Stimulated activated CD4-positive, alpha-beta T cell treated with anti-CD3 and anti-CD28 coated beads, Interleukin-12 subunit alpha, Interleukin-12 subunit beta, amount 100 ng/mL, for 24 hours (primary cell): ENCODE measurements around the gene KCNAB1.

Source experiments
- DNase-seq, 2 experiments: peaks; one replicate each; pipeline ENCODE4 v3.0.0-alpha.2; 2020; ENCODE audit warnings: low read depth in 2 of 2

Gene KCNAB1

GRCh38 chr3:156317462-156318074, 197.2 kb downstream of the KCNAB1 start:
- DNase-seq = no peak

DNA sequence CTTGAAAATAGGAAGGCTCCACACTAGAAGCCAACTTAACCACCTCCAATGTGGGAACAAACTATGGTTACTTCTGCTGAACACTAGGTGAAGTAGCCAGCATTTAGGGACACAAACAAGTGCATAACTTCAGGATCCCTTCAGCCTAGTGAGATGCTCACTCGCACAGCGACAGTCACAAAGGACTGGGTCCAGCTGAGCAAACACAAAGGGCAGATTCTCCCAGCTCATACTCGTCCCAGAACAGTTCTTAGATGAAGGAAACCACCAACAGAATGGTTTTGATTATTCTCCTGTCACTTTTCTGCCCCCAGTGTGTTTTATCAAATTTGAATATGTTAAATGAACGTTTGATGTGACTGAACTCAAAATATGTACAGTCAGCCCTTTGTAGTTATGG, 201.6 kb downstream of the KCNAB1 start:
- no peak for DNase-seq

- no peak for DNase-seq
Observed at GRCh38 chr3:156323466-156323865, 203.1 kb downstream of the KCNAB1 start.

- no peak for DNase-seq
Observed at GRCh38 chr3:156330415-156330814, 210.0 kb downstream of the KCNAB1 start.

DNA sequence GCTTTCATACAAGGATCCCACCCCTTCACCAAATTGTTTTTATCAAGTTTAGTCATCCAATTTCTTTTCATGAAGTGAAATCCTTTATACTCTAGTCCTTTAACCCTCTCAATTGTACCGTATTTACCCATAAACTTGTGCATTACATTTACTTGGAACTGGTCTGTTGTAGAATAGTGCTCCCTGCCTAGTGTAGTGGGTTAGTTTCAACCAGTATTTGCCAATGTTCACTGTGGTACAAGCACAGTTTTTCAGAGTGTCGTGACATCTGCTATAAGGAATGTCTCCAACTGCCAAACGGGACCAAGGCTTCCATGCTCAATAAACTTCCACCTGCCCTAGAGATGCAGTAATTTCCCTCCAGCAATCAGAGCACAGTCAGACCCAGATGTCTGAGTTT, 211.9 kb downstream of the KCNAB1 start:
- no peak for DNase-seq

DNA sequence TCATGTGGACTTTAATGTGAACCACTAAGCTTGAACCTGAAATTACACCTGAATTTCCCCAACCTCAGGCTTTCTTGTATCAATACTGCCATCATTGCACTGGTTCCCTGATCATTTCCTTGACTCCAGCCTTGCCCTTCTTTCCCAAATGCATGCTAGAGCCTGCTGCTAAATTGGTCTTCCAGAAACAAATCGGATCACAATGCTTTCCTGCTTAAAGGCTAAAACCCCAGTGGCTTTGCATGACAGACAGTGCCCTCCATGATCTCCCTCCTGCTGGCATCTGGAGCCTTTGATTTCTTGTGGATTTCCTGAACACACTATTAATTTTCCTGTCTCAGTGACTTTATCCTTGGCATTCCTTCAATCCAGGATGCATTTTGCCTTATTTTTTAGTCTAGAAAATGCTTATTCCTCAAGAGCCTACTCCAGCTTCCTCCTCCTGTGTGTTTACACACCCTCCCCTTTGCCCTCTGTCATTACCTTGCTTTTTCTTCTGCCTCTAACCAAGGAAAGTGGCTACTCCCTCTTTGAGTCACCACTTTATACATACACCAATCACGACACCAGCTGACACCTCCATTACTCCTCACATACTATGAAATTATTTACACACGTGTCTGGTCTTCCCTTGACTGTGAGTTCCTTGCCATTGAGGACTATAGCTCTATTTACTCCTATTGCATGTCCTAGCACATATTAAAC, 214.6 kb downstream of the KCNAB1 start:
- no peak for DNase-seq

DNA sequence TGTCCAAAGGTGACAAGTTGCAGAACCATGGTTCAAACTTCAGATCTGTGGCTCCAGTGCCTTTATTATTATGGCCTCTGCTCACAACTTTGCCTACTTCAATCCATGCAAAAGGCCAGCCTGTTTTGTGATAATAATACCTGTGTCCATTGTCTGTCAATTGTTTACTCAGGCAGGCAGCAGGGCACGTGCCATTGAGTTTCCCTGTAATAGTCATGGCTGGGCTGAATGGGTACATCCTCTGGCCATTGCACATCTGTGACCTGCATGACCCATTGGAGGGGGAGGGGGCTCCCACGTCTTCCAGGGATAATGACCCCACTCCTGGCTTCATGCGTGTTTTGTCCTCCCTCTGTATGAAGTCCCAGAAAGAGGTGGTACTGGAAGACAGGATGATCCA, 219.1 kb downstream of the KCNAB1 start:
- no peak for DNase-seq

DNA sequence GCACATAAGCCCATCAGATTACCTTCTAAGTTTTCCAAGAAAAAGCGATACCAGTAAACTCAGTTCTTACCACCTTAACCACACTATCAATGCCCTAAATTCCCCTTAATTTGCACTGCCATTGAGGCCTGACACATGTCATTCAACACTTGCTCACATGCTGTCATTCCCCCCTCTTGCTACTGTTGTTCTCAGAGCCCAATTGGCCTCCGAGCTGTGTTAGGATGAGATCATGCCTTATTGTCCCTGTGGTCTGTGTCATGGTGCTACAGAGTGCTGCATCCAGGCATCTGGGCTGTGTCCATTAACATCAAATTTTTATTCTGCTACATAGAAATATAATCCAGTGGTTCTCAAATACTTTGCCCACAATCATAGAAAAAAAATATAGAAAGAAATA, 221.0 kb downstream of the KCNAB1 start:
- DNase-seq = no peak

- DNase-seq = no peak
Observed at GRCh38 chr3:156341831-156342416, 221.5 kb downstream of the KCNAB1 start.

DNA sequence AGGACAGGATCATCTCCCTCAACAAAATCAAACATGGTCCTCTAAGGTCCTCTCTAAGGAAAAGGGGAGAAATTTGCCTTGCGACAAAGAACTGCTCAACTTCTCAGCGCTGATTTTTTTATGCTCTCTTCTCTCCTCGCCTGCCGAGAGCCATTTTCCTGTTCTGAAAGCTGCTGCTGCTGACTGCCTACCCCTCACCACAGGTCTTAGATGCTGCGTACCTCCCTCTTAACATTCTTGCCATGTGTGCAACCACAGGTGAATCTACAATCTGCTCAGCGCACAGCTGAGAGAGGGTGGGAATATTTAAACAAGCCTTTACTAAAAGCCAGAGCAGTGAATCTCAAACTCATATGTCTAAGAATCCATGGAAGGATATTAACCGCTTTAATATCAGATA, 223.8 kb downstream of the KCNAB1 start:
- DNase-seq = no peak

- no peak for DNase-seq
Observed at GRCh38 chr3:156349111-156349510, 228.7 kb downstream of the KCNAB1 start.

DNA sequence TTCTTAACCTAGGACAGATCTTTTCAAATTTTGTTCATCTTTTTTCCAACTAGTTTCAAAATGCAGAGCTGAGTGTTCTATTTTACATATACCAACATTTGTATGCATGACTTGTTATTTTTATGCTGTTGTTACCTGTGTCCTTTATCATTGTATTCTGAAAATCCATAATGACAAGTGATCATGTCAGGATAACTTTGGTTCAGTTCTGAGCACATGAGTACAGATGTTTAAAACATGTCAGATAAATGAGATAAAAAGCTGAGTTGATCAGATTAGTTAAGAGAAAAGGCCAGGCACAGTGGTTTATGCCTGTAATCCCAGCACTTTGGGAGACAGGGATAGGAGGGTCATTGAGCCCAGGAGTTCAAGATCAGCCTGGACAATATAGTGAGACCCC, 229.6 kb downstream of the KCNAB1 start:
- no peak for DNase-seq

DNA sequence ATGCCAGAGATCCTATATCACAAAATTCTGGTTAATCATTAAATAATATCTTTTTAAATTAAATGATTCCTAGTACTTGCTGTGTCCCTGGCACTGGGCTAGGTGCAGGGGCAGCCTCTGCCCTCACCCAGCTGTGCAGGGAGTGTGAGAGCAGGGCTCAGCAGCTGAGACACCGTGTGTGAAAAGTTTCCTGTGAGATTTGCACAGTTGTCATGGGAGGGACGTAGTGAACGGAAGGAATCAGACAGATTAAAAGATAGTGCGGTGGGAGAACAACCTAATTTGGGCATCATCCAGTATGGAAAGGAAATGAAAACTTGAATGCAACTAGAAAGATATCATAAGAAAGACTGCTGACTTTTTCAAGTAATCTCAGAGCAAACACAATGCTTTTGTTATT, 230.4 kb downstream of the KCNAB1 start:
- DNase-seq = no peak

- DNase-seq = no peak
Observed at GRCh38 chr3:156351783-156352182, 231.4 kb downstream of the KCNAB1 start.

- no peak for DNase-seq
Observed at GRCh38 chr3:156352728-156353127, 232.3 kb downstream of the KCNAB1 start.

- DNase-seq = no peak
Observed at GRCh38 chr3:156353563-156353962, 233.2 kb downstream of the KCNAB1 start.

GRCh38 chr3:156356537-156357363, 236.4 kb downstream of the KCNAB1 start:
- DNase-seq = no peak

DNA sequence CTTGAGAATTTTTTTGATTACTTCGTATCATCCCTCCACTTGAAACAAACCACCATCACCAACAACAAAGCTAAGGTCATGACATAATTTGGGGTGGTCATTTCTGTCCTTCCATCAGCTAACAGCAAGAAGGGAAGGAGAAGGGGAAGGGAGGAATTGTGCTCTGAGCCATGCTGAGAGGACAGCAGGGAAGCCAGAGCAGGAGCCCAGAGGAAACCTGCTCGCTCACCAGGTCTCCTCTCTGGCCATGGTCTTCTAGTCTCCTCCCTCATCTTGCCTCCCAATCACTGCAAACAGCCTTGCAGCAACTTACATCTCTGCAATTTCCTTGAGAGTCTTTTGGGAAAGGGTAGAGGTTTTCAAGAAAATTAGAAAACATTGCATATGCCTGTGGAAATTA, 237.9 kb downstream of the KCNAB1 start:
- no peak for DNase-seq

DNA sequence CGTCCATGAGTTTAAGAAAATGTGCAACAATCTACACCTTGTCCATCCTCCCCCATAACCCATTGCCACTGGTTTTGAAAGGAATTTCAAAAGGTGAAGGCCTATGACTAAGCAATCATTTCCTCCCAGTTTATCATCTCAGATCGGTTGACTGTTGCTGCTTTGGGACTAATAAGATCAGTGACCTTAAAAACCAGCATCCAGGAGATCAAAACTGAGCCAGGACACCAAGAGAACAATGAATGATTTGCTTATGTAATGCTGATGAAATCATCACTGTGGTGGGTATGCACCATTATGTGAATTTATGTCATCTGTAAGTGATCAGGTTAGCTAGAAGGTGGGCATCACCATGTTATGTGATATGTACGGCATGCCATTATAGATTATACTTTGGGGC, 239.0 kb downstream of the KCNAB1 start:
- DNase-seq = no peak

DNA sequence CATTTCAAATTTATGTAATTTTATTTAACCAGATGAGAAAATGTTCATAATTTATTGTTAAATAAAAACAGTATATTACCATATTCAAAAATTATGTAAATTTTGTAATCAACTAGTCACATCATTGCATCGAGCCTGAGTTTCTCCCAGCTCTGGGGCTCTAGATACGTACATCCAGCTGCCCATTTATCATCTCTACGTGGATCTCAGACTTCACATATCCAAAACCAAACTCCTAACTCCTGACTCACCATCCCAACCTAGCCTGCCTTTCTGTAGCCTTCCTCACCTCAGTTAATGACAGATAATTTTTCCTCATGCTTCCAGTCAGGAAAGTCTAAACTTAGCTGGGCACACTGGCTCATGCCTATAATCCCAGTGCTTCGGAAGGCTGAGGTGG, 239.7 kb downstream of the KCNAB1 start:
- no peak for DNase-seq

DNA sequence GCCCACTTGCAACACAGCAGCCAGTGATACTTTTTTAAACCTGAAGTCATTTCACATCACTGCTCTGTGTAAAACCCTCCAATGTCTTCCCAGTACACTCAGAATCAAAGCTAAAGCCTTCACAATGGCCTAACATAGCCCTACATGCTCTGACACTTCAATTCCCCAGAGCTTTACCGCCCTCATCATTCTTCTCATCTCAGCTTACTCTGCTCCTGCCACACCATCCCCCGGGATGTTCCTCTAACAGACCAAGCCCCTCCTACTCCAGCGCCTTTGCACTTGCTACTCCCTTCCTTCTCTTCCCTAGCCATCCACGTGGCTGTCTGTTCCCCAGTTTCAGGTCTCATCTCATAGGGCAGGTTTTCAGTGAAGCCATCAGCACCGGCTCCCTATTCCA, 240.6 kb downstream of the KCNAB1 start:
- DNase-seq = no peak

DNA sequence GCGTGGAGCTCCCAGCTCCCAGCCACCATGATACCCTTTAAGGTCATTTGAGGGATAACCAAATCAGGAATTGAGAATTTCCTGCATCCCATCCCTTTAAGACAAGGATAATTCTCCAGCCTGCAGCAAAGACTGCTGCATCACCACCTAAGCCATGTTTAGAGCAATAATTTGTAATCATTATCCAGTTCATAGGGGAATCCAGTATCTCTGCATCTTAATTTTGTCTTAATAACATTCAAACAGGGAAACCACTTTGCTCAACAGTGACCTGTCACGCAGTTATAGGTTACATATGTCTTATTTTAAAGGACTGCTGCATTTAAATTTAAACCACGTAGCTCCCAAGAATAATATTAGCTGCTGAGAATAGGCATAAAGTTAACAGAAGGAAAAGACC, 246.2 kb downstream of the KCNAB1 start:
- no peak for DNase-seq

DNA sequence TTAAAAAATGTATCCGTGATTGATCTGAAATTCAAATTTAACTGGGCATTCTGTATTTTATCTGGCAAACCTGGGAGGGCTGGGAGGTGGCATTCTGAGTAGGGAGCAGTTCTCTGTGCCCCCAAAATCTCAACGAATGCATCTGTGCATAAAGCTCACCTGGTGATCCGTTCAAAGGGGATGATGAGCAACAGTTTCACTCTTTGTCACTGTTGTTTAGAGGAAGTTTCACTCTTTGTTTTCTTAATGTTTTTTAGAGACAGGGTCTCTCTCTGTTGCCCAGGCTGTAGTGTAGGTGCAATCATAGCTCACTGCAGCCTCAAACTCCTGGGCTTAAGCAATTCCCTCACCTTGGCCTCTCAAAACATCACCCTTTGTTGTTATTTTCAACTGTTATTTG, 247.8 kb downstream of the KCNAB1 start:
- no peak for DNase-seq
